Neural cell (in vitro differentiated cells): ENCODE measurements around the gene AP5B1. TPM values are rescaled to one million over a fixed set of nuclear protein-coding genes. Genes with fewer than 3 reads are reported as not detected.

Experiments used
- H2AFZ ChIP-seq: fragments of 200-600, 300-800 bp; sonication (generic), shearing (Covaris generic); 2 replicates; pipeline ENCODE4 v1.6.0; 2014; ENCODE audit warnings: low read depth, mild to moderate bottlenecking, antibody characterized with exemption, low read length, moderate library complexity
- H3F3A ChIP-seq: fragments of 200-600 bp; shearing (Covaris generic); 2 replicates; pipeline ENCODE4 v1.6.1; 2016; ENCODE audit warnings: mild to moderate bottlenecking, moderate library complexity, mixed read lengths, antibody characterized with exemption, low read length; ENCODE audit not compliant: insufficient read depth, poor library complexity, severe bottlenecking
- H3K27ac ChIP-seq: fragments of 200-600, 300-800 bp; sonication (generic), shearing (Covaris generic); 2 replicates; pipeline ENCODE4 v1.5.1; 2014; ENCODE audit warnings: mild to moderate bottlenecking, low read length, moderate library complexity
- H3K27me3 ChIP-seq: fragments of 300-800, 200-600 bp; sonication (generic), shearing (Covaris generic); 2 replicates; pipeline ENCODE4 v1.6.0; 2014; ENCODE audit warnings: mild to moderate bottlenecking, low read depth, low read length, moderate library complexity; ENCODE audit not compliant: insufficient read depth
- H3K36me3 ChIP-seq: fragments of 300-800, 200-600 bp; sonication (generic), shearing (Covaris generic); 2 replicates; pipeline ENCODE4 v1.5.1; 2014; ENCODE audit warnings: mild to moderate bottlenecking, antibody characterized with exemption, low read length, moderate library complexity; ENCODE audit not compliant: insufficient read depth
- H3K4me2 ChIP-seq: fragments of 300-800, 200-600 bp; sonication (generic), shearing (Covaris generic); 2 replicates; pipeline ENCODE4 v1.6.0; 2014; ENCODE audit warnings: mild to moderate bottlenecking, low read length
- H3K4me3 ChIP-seq: fragments of 300-800, 200-600 bp; sonication (generic), shearing (Covaris generic); 2 replicates; pipeline ENCODE4 v1.5.1; 2014; ENCODE audit warnings: mild to moderate bottlenecking, low read length, moderate library complexity
- H3K79me2 ChIP-seq: fragments of 200-600 bp; shearing (Covaris generic); replicated peaks from 2 replicates; pipeline ENCODE4 v1.6.0; 2014; ENCODE audit warnings: mild to moderate bottlenecking, low read length, moderate library complexity; ENCODE audit not compliant: insufficient read depth
- H3K9ac ChIP-seq: fragments of 300-800, 200-600 bp; sonication (generic), shearing (Covaris generic); 2 replicates; pipeline ENCODE4 v1.6.1; 2016; ENCODE audit warnings: mild to moderate bottlenecking, low read length, mixed read lengths
- H3K9me2 ChIP-seq: fragments of 200-600 bp; shearing (Covaris generic); 2 replicates; pipeline ENCODE4 v1.6.1; 2016; ENCODE audit warnings: mild to moderate bottlenecking, low read length, mixed read lengths; ENCODE audit not compliant: insufficient read depth
- H3K9me3 ChIP-seq: fragments of 200-600, 300-800 bp; sonication (generic), shearing (Covaris generic); 2 replicates; pipeline ENCODE4 v1.6.1; 2016; ENCODE audit warnings: mild to moderate bottlenecking, mixed run types, low read length, moderate library complexity, mixed read lengths
- H4K20me1 ChIP-seq: fragments of 200-600 bp; shearing (Covaris generic); 2 replicates; pipeline ENCODE4 v1.6.1; 2016; ENCODE audit warnings: mild to moderate bottlenecking, mixed run types; ENCODE audit not compliant: insufficient read depth
- CTCF ChIP-seq: fragments of 450-650 bp; IDR thresholded peaks from 2 replicates; pipeline ENCODE4 v1.5.1; 2014; ENCODE audit warnings: antibody characterized with exemption, mild to moderate bottlenecking, moderate library complexity; ENCODE audit not compliant: poor library complexity, severe bottlenecking
- EP300 ChIP-seq: fragments of 450-650 bp; conservative IDR thresholded peaks from 2 replicates; pipeline ENCODE4 v1.6.1; 2014; ENCODE audit warnings: antibody characterized with exemption, mild to moderate bottlenecking, moderate library complexity; ENCODE audit not compliant: poor library complexity, severe bottlenecking
- EZH2 ChIP-seq: fragments of 200-600, 300-800 bp; shearing (Covaris generic), sonication (generic); IDR thresholded peaks from 2 replicates; pipeline ENCODE4 v1.6.1; 2014; ENCODE audit warnings: antibody characterized with exemption, low read length, borderline replicate concordance, mild to moderate bottlenecking; ENCODE audit not compliant: insufficient read depth, poor library complexity, severe bottlenecking
- MXI1 ChIP-seq: fragments of 450-650 bp; conservative IDR thresholded peaks from 2 replicates; pipeline ENCODE4 v1.6.1; 2014; ENCODE audit warnings: antibody characterized with exemption, mild to moderate bottlenecking; ENCODE audit not compliant: poor library complexity, severe bottlenecking
- POLR2AphosphoS5 ChIP-seq: IDR thresholded peaks from 2 replicates; pipeline ENCODE4 v1.6.1; 2012
- RAD21 ChIP-seq: fragments of 450-650 bp; conservative IDR thresholded peaks from 2 replicates; pipeline ENCODE4 v1.6.1; 2014; ENCODE audit warnings: antibody characterized with exemption, mild to moderate bottlenecking, moderate library complexity
- REST ChIP-seq: IDR thresholded peaks from 2 replicates; pipeline ENCODE4 v1.6.1; 2012; ENCODE audit warnings: borderline replicate concordance
- SMC3 ChIP-seq: fragments of 450-650 bp; conservative IDR thresholded peaks from 2 replicates; pipeline ENCODE4 v1.6.1; 2014; ENCODE audit warnings: antibody characterized with exemption, mild to moderate bottlenecking, moderate library complexity; ENCODE audit not compliant: poor library complexity
- TAF1 ChIP-seq: IDR thresholded peaks from 2 replicates; pipeline ENCODE4 v1.6.1; 2012; ENCODE audit warnings: low read depth
- polyA plus RNA-seq: library from polyadenylated mRNA; depleted of rRNA; stranded (reverse); fragments of >200 nt; gene quantifications from 2 replicates; pipeline ENCODE4 v1.2.3, GENCODE V29; 2014

AP5B1 gene
- polyA plus RNA-seq, 1 donor from 2014 or later, result 0.52 TPM

GRCh38 chr11:65790902-65791650 is 10.3 kb upstream of the AP5B1 start:
- no peaks in the 10 kb centered on the region for H4K20me1 ChIP-seq
- H2AFZ ChIP-seq, result no peak overlapping the region
- TF ChIP-seq MXI1 (no peak), SMC3 (no peak), CTCF (no peak), EP300 (no peak), RAD21 (no peak), TAF1 (no peak), REST (no peak), EZH2 (no peak)
- no peak overlapping the region for H3K4me2 ChIP-seq
- no peaks in the 10 kb centered on the region for H3K9me2 ChIP-seq
- peaks cover 41% of the 10 kb centered on the region for H3K27me3 ChIP-seq
- H3K4me3 ChIP-seq, result no peak overlapping the region
- H3F3A ChIP-seq, result no peaks in the 10 kb centered on the region
- no peak overlapping the region for H3K9ac ChIP-seq
- no peaks in the 10 kb centered on the region for H3K36me3 ChIP-seq
- no peaks in the 10 kb centered on the region for H3K79me2 ChIP-seq
- H3K27ac ChIP-seq, result no peak overlapping the region
- no peaks in the 10 kb centered on the region for H3K9me3 ChIP-seq

GRCh38 chr11:65790104-65790901 is 9.5 kb upstream of the AP5B1 start:
- Histone ChIP-seq H4K20me1 (no peaks in the 10 kb centered on the region), H2AFZ (no peak overlapping the region), H3F3A (no peaks in the 10 kb centered on the region), H3K27ac (no peak overlapping the region), H3K27me3 (peaks cover 48% of the 10 kb centered on the region), H3K36me3 (no peaks in the 10 kb centered on the region), H3K4me2 (no peak overlapping the region), H3K79me2 (no peaks in the 10 kb centered on the region), H3K9ac (no peak overlapping the region), H3K9me2 (no peaks in the 10 kb centered on the region), H3K4me3 (no peak overlapping the region), H3K9me3 (no peaks in the 10 kb centered on the region)
- no peak for TF ChIP-seq MXI1
- TF ChIP-seq SMC3, result no peak
- no peak for TF ChIP-seq CTCF
- no peak for TF ChIP-seq EZH2
- TF ChIP-seq POLR2AphosphoS5, result no peak
- no peak for TF ChIP-seq REST
- TF ChIP-seq RAD21, result no peak
- TF ChIP-seq TAF1, result no peak
- no peak for TF ChIP-seq EP300
